Natural killer cell (primary cell): ENCODE data around the gene PIH1D2. TPM values are rescaled to one million over a fixed set of nuclear protein-coding genes. Genes with fewer than 3 reads are reported as not detected.

ENCODE experiments used
- ATAC-seq, 3 donors: fragments of 150-1000 bp in 2 of 3; fragments of 200-7000 bp in 1 of 3; cut with Tn5 transposase; 1 replicate in 1 of 3; 2 replicates in 2 of 3; pipeline ENCODE4 v1.10.0; 2021; ENCODE audit warnings: mild to moderate bottlenecking in 2 of 3, moderate library complexity in 2 of 3
- DNase-seq, 2 donors: peaks; one replicate each; pipeline versions ENCODE4 v3.0.0 to v3.0.0-alpha.2; 2013 to 2021; ENCODE audit warnings: mixed read lengths in 1 of 2
- H3K27ac ChIP-seq: one replicate; pipeline ENCODE4 v1.5.1; 2013; ENCODE audit warnings: mild to moderate bottlenecking, low read length
- H3K27me3 ChIP-seq: one replicate; pipeline ENCODE4 v1.6.1; 2013; ENCODE audit warnings: low read length; ENCODE audit not compliant: control insufficient read depth, insufficient read depth
- H3K36me3 ChIP-seq: one replicate; pipeline ENCODE4 v1.6.1; 2013; ENCODE audit warnings: low read length; ENCODE audit not compliant: control insufficient read depth, insufficient read depth
- H3K4me1 ChIP-seq: one replicate; pipeline ENCODE4 v1.6.1; 2013; ENCODE audit warnings: low read length; ENCODE audit not compliant: control insufficient read depth, insufficient read depth
- H3K4me3 ChIP-seq: one replicate; pipeline ENCODE4 v1.5.1; 2013; ENCODE audit warnings: low read length
- H3K9me3 ChIP-seq: one replicate; pipeline ENCODE4 v1.6.1; 2013; ENCODE audit warnings: low read length; ENCODE audit not compliant: control insufficient read depth, insufficient read depth
- H3K27ac Mint-ChIP-seq, 2 donors: one replicate each; pipeline ENCODE4 v1.8.0; 2022; ENCODE audit warnings: mild to moderate bottlenecking in 2 of 2, mixed read lengths in 2 of 2, moderate library complexity in 1 of 2
- H3K27me3 Mint-ChIP-seq, 2 donors: one replicate each; pipeline ENCODE4 v1.8.0; 2022; ENCODE audit warnings: low read depth in 2 of 2, mixed read lengths in 2 of 2
- H3K36me3 Mint-ChIP-seq: one replicate; pipeline ENCODE4 v1.8.0; 2022; ENCODE audit warnings: mixed read lengths
- H3K4me1 Mint-ChIP-seq, 2 donors: one replicate each; pipeline ENCODE4 v1.8.0; 2022; ENCODE audit warnings: mixed read lengths in 2 of 2
- H3K4me3 Mint-ChIP-seq: one replicate; pipeline ENCODE4 v1.8.0; 2022; ENCODE audit warnings: mild to moderate bottlenecking, moderate library complexity, mixed read lengths
- H3K9me3 Mint-ChIP-seq, 2 donors: one replicate each; pipeline ENCODE4 v1.8.0; 2022; ENCODE audit warnings: mixed read lengths in 2 of 2
- WGBS: methylation state at CpG from one replicate; pipeline ENCODE4 v1.1.7; 2013; ENCODE audit warnings: missing lambda C conversion rate; ENCODE audit not compliant: insufficient coverage; 5-methylcytosine and 5-hydroxymethylcytosine counted together
- intact Hi-C: fragments of 100-400 bp; cut with micrococcal nuclease; formaldehyde crosslinking; loops from one replicate; pipeline ENCODE4 v1.14.2; 2022
- total RNA-seq, 4 donors: library from RNA; stranded (reverse); fragments of 120-200 nt in 1 of 4; gene quantifications; one replicate each; pipeline versions ENCODE4 v1.2.3 to v1.2.4, GENCODE V29; 2013 to 2022
- TF ChIP-seq, protein P1 (sequence below): fragments of 200-600 bp; IDR thresholded peaks from one replicate; pipeline ENCODE4 v1.8.0; 2022; ENCODE audit warnings: antibody characterized with exemption

PIH1D2 gene
- total RNA-seq, 3 donors from 2014 or later (not counting 1 experiment from before 2014, with no cell fraction given), result not detected

GRCh38 chr11:112087212-112087611, 13.4 kb upstream of the PIH1D2 start:
- Mint-ChIP-seq H3K27ac (peak overlapping the region; percentile 97 to 99), H3K36me3 (peaks cover 23% of the 10 kb centered on the region), H3K9me3 (no peaks in the 10 kb centered on the region), H3K4me1 (peaks cover 46% of the 10 kb centered on the region in 2 donors), H3K4me3 (peak overlapping the region; percentile 100), H3K27me3 (no peaks in the 10 kb centered on the region)
- Histone ChIP-seq H3K36me3 (peaks cover 56% of the 10 kb centered on the region), H3K4me3 (peak overlapping the region; percentile 72), H3K27ac (peak overlapping the region; percentile 69), H3K4me1 (peaks cover 14% of the 10 kb centered on the region), H3K27me3 (no peaks in the 10 kb centered on the region), H3K9me3 (no peaks in the 10 kb centered on the region)
- no peak for DNase-seq
- WGBS, result 27% methylated on average over 10 of the region's 10 CpGs
- TF ChIP-seq, protein P1, sequence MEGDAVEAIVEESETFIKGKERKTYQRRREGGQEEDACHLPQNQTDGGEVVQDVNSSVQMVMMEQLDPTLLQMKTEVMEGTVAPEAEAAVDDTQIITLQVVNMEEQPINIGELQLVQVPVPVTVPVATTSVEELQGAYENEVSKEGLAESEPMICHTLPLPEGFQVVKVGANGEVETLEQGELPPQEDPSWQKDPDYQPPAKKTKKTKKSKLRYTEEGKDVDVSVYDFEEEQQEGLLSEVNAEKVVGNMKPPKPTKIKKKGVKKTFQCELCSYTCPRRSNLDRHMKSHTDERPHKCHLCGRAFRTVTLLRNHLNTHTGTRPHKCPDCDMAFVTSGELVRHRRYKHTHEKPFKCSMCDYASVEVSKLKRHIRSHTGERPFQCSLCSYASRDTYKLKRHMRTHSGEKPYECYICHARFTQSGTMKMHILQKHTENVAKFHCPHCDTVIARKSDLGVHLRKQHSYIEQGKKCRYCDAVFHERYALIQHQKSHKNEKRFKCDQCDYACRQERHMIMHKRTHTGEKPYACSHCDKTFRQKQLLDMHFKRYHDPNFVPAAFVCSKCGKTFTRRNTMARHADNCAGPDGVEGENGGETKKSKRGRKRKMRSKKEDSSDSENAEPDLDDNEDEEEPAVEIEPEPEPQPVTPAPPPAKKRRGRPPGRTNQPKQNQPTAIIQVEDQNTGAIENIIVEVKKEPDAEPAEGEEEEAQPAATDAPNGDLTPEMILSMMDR, result no peak
- ATAC-seq, result no peak
- intact Hi-C loops, result loop anchor here (2.0 kb wide), 1 partner anchor 160 kb away; no protein-coding TSS in a partner anchor

GRCh38 chr11:112086422-112087191, 12.8 kb upstream of the PIH1D2 start, which contains the start of the genes SDHD and TIMM8B:
Gene SDHD, plus strand, starts transcription at chr11:112086873. Its CDS starts 35 bp downstream, at chr11:112086908.
Gene TIMM8B, minus strand, starts transcription at chr11:112086756. Its CDS starts 33 bp downstream, at chr11:112086723.
- Mint-ChIP-seq H3K4me3 (peak within 1 kb of the TSS; percentile 100), H3K4me1 (peaks cover 46% of the 10 kb centered on the region in 2 donors), H3K9me3 (no peaks in the 10 kb centered on the region), H3K27ac (peak within 1 kb of the TSS; percentile 97 to 99), H3K36me3 (peaks cover 23% of the 10 kb centered on the region), H3K27me3 (no peaks in the 10 kb centered on the region)
- WGBS, result under 1% methylated on average over 45 of the region's 45 CpGs
- Histone ChIP-seq H3K36me3 (peaks cover 57% of the 10 kb centered on the region), H3K27me3 (no peaks in the 10 kb centered on the region), H3K4me1 (peaks cover 14% of the 10 kb centered on the region), H3K4me3 (peak within 1 kb of the TSS; percentile 72), H3K27ac (peak within 1 kb of the TSS; percentile 69), H3K9me3 (no peaks in the 10 kb centered on the region)
- TF ChIP-seq, protein P1, result peak; percentile 26
- DNase-seq, result peak; percentile 92 to 100
- intact Hi-C loops, result loop anchor here (1.0 to 2.0 kb wide), 3 partner anchors 12 to 207 kb away; partner anchors contain the start of genes CFAP68, FDXACB1, NKAPD1 and PIH1D2
- ATAC-seq, result peak; percentile 88 to 93 (median 90)

- Histone ChIP-seq H3K4me3 (peak overlapping the region; percentile 72), H3K4me1 (peaks cover 14% of the 10 kb centered on the region), H3K36me3 (peaks cover 51% of the 10 kb centered on the region), H3K27me3 (no peaks in the 10 kb centered on the region), H3K9me3 (no peaks in the 10 kb centered on the region), H3K27ac (no peak overlapping the region)
- peak overlapping the region; percentile 100 for H3K4me3 Mint-ChIP-seq
- TF ChIP-seq, protein P1, result no peak
- H3K9me3 Mint-ChIP-seq, result no peaks in the 10 kb centered on the region
- H3K36me3 Mint-ChIP-seq, result peaks cover 23% of the 10 kb centered on the region
- peak overlapping the region; percentile 97 to 99 for H3K27ac Mint-ChIP-seq
- intact Hi-C loops, result loop anchor here (1.0 to 2.0 kb wide), 3 partner anchors 12 to 207 kb away; partner anchors contain the start of genes CFAP68, FDXACB1, NKAPD1 and PIH1D2
- no peaks in the 10 kb centered on the region for H3K27me3 Mint-ChIP-seq
- peaks cover 46% of the 10 kb centered on the region in 2 donors for H3K4me1 Mint-ChIP-seq
- DNase-seq (peak in 1 of 2 donors; percentile 19), ATAC-seq (peak; percentile 16 to 42 (median 22))
- WGBS, result 5% methylated on average over 18 of the region's 19 CpGs
Observed at GRCh38 chr11:112085822-112086421, 12.1 kb upstream of the PIH1D2 start.
